ENCODE measurements around the gene RPL12. TPM values are rescaled to one million over a fixed set of nuclear protein-coding genes. Genes with fewer than 3 reads are reported as not detected.

RPL12 gene
- total and polyA plus RNA-seq, 2 donors (not counting 1 experiment from before 2014, with no cell fraction given) = 1,334 to 3,459 TPM

DNA sequence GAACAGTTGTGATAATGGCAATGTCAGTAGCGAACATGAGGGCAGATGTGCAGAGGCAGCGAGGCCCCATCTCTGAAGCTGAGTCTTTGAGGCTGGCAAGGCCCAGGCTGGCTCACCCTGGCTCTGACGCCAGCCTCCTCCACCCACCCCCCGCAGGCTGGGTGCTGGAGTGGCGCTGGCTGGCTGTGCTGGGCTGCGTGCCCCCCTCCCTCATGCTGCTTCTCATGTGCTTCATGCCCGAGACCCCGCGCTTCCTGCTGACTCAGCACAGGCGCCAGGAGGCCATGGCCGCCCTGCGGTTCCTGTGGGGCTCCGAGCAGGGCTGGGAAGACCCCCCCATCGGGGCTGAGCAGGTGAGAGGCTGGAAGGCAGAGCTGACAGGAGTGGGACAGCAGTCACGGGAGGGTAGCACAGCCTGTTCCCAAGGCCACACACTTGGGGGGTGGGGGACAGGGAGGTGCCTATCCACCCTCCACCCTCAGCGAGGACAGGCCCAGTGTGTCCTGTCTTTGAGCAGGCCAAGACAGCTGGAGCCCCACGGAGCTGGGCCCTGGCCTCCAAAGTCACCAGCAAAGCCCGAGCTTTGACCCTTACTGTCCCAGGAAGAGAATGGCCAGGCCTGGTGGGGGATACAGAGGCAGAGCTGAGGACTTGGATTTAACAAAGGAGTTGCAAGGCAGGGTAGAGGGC, 48.7 kb downstream of the RPL12 start:
- ATAC-seq (ENCODE audit: low read depth) = no peak
- POLR2A ChIA-PET = interaction anchor here (0.6 kb wide), 1 partner anchor 150 kb away, joined by 3 read pairs; no protein-coding TSS in a partner anchor
- H3K4me3 Mint-ChIP-seq = no peak overlapping the region
- 77% methylated on average over 14 of the region's 18 CpGs for WGBS (ENCODE audit: insufficient coverage)
- H3K4me3 ChIP-seq (ENCODE audit: control extremely low read depth in 1 of 5, extremely low read depth in 1 of 5, insufficient read depth in 1 of 5, low read depth in 2 of 5, low read length in 4 of 5) = no peak overlapping the region
- DNase-seq = no peak
- H3K4me1 ChIP-seq (ENCODE audit: control insufficient read depth in 2 of 2, insufficient read depth in 2 of 2, low read length in 2 of 2) = peaks cover 0 to 10% of the 10 kb centered on the region in 2 donors
- H4K20me1 ChIP-seq (ENCODE audit: control insufficient read depth, insufficient read depth, low read length, poor library complexity, severe bottlenecking) = no peaks in the 10 kb centered on the region
- H3K9ac ChIP-seq (ENCODE audit: low read length) = no peak overlapping the region
- H3K9me3 ChIP-seq (ENCODE audit: control extremely low read depth in 1 of 3, control insufficient read depth in 2 of 3, insufficient read depth in 1 of 3, low read length in 2 of 3) = no peaks in the 10 kb centered on the region
- peaks cover 0 to 4% (median 0%) of the 10 kb centered on the region in 4 experiments for H3K27me3 ChIP-seq (replicated peaks in 1 of 4; ENCODE audit: control extremely low read depth in 1 of 4, control insufficient read depth in 3 of 4, insufficient read depth in 4 of 4, low read length in 3 of 4)
- peaks cover 8% of the 10 kb centered on the region for H3K79me2 ChIP-seq (ENCODE audit: control insufficient read depth, insufficient read depth, low read length)
- no peaks in the 10 kb centered on the region for H3K9me3 Mint-ChIP-seq (ENCODE audit: insufficient read depth)
- intact Hi-C loops (cut with micrococcal nuclease) = no loop called here
- H3K27me3 Mint-ChIP-seq = no peaks in the 10 kb centered on the region
- peaks cover 7% of the 10 kb centered on the region for H3K4me1 Mint-ChIP-seq
- no peak overlapping the region for H3K27ac ChIP-seq (ENCODE audit: low read length in 2 of 2)
- CTCF ChIA-PET = no interaction called here
- H3K36me3 ChIP-seq (replicated peaks in 1 of 2; ENCODE audit: control extremely low read depth in 1 of 2, control insufficient read depth in 1 of 2, extremely low read depth in 1 of 2, insufficient read depth in 2 of 2, low read length in 1 of 2) = peaks cover 0 to 5% of the 10 kb centered on the region in 2 experiments
- H3K27ac Mint-ChIP-seq = no peak overlapping the region
- no peak overlapping the region for H3K4me2 ChIP-seq (replicated peaks; ENCODE audit: low read depth, low read length, poor library complexity, severe bottlenecking)
- H2AFZ ChIP-seq (ENCODE audit: insufficient read depth, low read depth, low read length, poor library complexity, severe bottlenecking) = no peak overlapping the region
- TF ChIP-seq EZH2 (IDR thresholded peaks at IDR 0.05; ENCODE audit: borderline replicate concordance, insufficient read depth, low read depth, low read length, poor library complexity, severe bottlenecking) (no peak), CTCF (IDR thresholded peaks at IDR 0.05) (no peak)

GRCh38 chr9:127399736-127400269, 51.4 kb downstream of the RPL12 start:
- Histone ChIP-seq H2AFZ (ENCODE audit: insufficient read depth, low read depth, low read length, poor library complexity, severe bottlenecking) (no peak overlapping the region), H3K36me3 (replicated peaks in 1 of 2; ENCODE audit: control extremely low read depth in 1 of 2, control insufficient read depth in 1 of 2, extremely low read depth in 1 of 2, insufficient read depth in 2 of 2, low read length in 1 of 2) (peaks cover 0 to 3% of the 10 kb centered on the region in 2 experiments), H4K20me1 (ENCODE audit: control insufficient read depth, insufficient read depth, low read length, poor library complexity, severe bottlenecking) (no peaks in the 10 kb centered on the region), H3K79me2 (ENCODE audit: control insufficient read depth, insufficient read depth, low read length) (peaks cover 8% of the 10 kb centered on the region), H3K27ac (ENCODE audit: low read length in 2 of 2) (no peak overlapping the region), H3K27me3 (replicated peaks in 1 of 4; ENCODE audit: control extremely low read depth in 1 of 4, control insufficient read depth in 3 of 4, insufficient read depth in 4 of 4, low read length in 3 of 4) (peaks cover 0 to 7% (median 2%) of the 10 kb centered on the region in 4 experiments), H3K4me3 (ENCODE audit: control extremely low read depth in 1 of 5, extremely low read depth in 1 of 5, insufficient read depth in 1 of 5, low read depth in 2 of 5, low read length in 4 of 5) (no peak overlapping the region), H3K4me2 (replicated peaks; ENCODE audit: low read depth, low read length, poor library complexity, severe bottlenecking) (no peak overlapping the region), H3K9ac (ENCODE audit: low read length) (no peak overlapping the region), H3K9me3 (ENCODE audit: control extremely low read depth in 1 of 3, control insufficient read depth in 2 of 3, insufficient read depth in 1 of 3, low read length in 2 of 3) (no peaks in the 10 kb centered on the region), H3K4me1 (ENCODE audit: control insufficient read depth in 2 of 2, insufficient read depth in 2 of 2, low read length in 2 of 2) (peaks cover 4 to 16% of the 10 kb centered on the region in 2 donors)
- ATAC-seq (ENCODE audit: low read depth) = no peak
- ChIA-PET CTCF (interaction anchor here (0.7 to 1.0 kb wide), 6 partner anchors 111 to 335 kb away, joined by 3 to 5 read pairs (median 4); partner anchors contain the start of gene TOR2A), POLR2A (interaction anchor here (0.7 to 1.7 kb wide), 2 partner anchors 51 to 368 kb away, joined by 3 to 4 read pairs; partner anchors contain the start of genes LRSAM1 and RPL12)
- no peaks in the 10 kb centered on the region for H3K27me3 Mint-ChIP-seq
- TF ChIP-seq CTCF (IDR thresholded peaks at IDR 0.05) = no peak
- no peak for TF ChIP-seq EZH2 (IDR thresholded peaks at IDR 0.05; ENCODE audit: borderline replicate concordance, insufficient read depth, low read depth, low read length, poor library complexity, severe bottlenecking)
- DNase-seq = no peak
- WGBS (ENCODE audit: insufficient coverage) = over 99% methylated on average over 14 of the region's 14 CpGs
- H3K27ac Mint-ChIP-seq = no peak overlapping the region
- no peaks in the 10 kb centered on the region for H3K9me3 Mint-ChIP-seq (ENCODE audit: insufficient read depth)
- intact Hi-C loops (cut with micrococcal nuclease) = loop anchor here (5.0 kb wide), 1 partner anchor 317 kb away; the partner anchor contains the start of genes PTRH1 and TTC16
- peaks cover 14% of the 10 kb centered on the region for H3K4me1 Mint-ChIP-seq
- H3K4me3 Mint-ChIP-seq = no peak overlapping the region
